Liver (tissue), 9 donors: Measurements from ENCODE around the gene SNX1. TPM values are rescaled to one million over a fixed set of nuclear protein-coding genes. Genes with fewer than 3 reads are reported as not detected.

ENCODE experiments used
- DNase-seq: peaks from one replicate; pipeline ENCODE4 v3.0.0-alpha.2; 2017; ENCODE audit warnings: low spot score
- H3K27ac ChIP-seq, 2 donors: one replicate each; pipeline ENCODE4 v1.7.0; 2013; ENCODE audit warnings: inconsistent platforms in 2 of 2, low read length in 2 of 2, control low read depth in 1 of 2, low read depth in 1 of 2, mild to moderate bottlenecking in 1 of 2
- H3K27me3 ChIP-seq, 4 donors: one replicate each; pipeline versions ENCODE4 v1.6.1 to v1.7.0; 2013; ENCODE audit warnings: low read length in 3 of 4, inconsistent platforms in 1 of 4, mild to moderate bottlenecking in 1 of 4, moderate library complexity in 1 of 4; ENCODE audit not compliant: control insufficient read depth in 4 of 4, insufficient read depth in 4 of 4
- H3K36me3 ChIP-seq, 4 donors: one replicate each; pipeline versions ENCODE4 v1.6.1 to v1.7.0; 2013; ENCODE audit warnings: low read length in 3 of 4, mild to moderate bottlenecking in 3 of 4, low read depth in 1 of 4, moderate library complexity in 1 of 4; ENCODE audit not compliant: control insufficient read depth in 4 of 4, insufficient read depth in 3 of 4
- H3K4me1 ChIP-seq, 4 donors: one replicate each; pipeline versions ENCODE4 v1.6.1 to v1.7.0; 2013; ENCODE audit warnings: low read length in 3 of 4, mild to moderate bottlenecking in 3 of 4, moderate library complexity in 1 of 4; ENCODE audit not compliant: control insufficient read depth in 4 of 4, insufficient read depth in 4 of 4
- H3K4me3 ChIP-seq, 3 donors: one replicate each; pipeline versions ENCODE4 v1.6.1 to v1.7.0; 2013; ENCODE audit warnings: low read length in 3 of 3, control low read depth in 1 of 3, low read depth in 1 of 3, mild to moderate bottlenecking in 1 of 3
- H3K9ac ChIP-seq, 2 donors: one replicate each; pipeline ENCODE4 v1.7.0; 2013; ENCODE audit warnings: low read length in 2 of 2, mild to moderate bottlenecking in 2 of 2, moderate library complexity in 2 of 2, control low read depth in 1 of 2, low read depth in 1 of 2
- H3K9me3 ChIP-seq, 4 donors: one replicate each; pipeline versions ENCODE4 v1.6.1 to v1.7.0; 2013; ENCODE audit warnings: low read length in 3 of 4; ENCODE audit not compliant: control insufficient read depth in 4 of 4
- CTCF ChIP-seq: fragments of 150-350 bp; IDR thresholded peaks from 2 replicates; pipeline ENCODE4 v1.5.1; 2017; ENCODE audit warnings: improper control_type of control experiment, low read depth, low read length; ENCODE audit not compliant: missing input control
- EGR1 ChIP-seq, 2 donors: IDR thresholded peaks; 2 replicates each; pipeline ENCODE4 v1.6.1; 2016 to 2018; ENCODE audit warnings: antibody characterized with exemption in 2 of 2, low read depth in 2 of 2
- FOXA1 ChIP-seq: IDR thresholded peaks from 2 replicates; pipeline ENCODE4 v1.6.1; 2016; ENCODE audit warnings: antibody characterized with exemption
- FOXA2 ChIP-seq: IDR thresholded peaks from 2 replicates; pipeline ENCODE4 v1.6.1; 2016; ENCODE audit warnings: antibody characterized with exemption
- GABPA ChIP-seq, 2 donors: IDR thresholded peaks in 1 of 2; conservative IDR thresholded peaks in 1 of 2; 2 replicates each; pipeline ENCODE4 v1.6.1; 2016; ENCODE audit warnings: antibody characterized with exemption in 2 of 2, mild to moderate bottlenecking in 1 of 2, moderate library complexity in 1 of 2
- HNF4A ChIP-seq, 2 donors: conservative IDR thresholded peaks; 2 replicates each; pipeline ENCODE4 v1.6.1; 2016; ENCODE audit warnings: antibody characterized with exemption in 2 of 2, mild to moderate bottlenecking in 2 of 2
- HNF4G ChIP-seq: IDR thresholded peaks from 2 replicates; pipeline ENCODE4 v1.6.1; 2016; ENCODE audit warnings: antibody characterized with exemption
- MAX ChIP-seq: IDR thresholded peaks from 2 replicates; pipeline ENCODE4 v1.6.1; 2016; ENCODE audit warnings: antibody characterized with exemption
- RAD21 ChIP-seq, 2 donors: IDR thresholded peaks; 2 replicates each; pipeline ENCODE4 v1.6.1; 2016; ENCODE audit warnings: antibody characterized with exemption in 2 of 2, mild to moderate bottlenecking in 2 of 2
- REST ChIP-seq: IDR thresholded peaks from 2 replicates; pipeline ENCODE4 v1.6.1; 2016; ENCODE audit warnings: antibody characterized with exemption, mild to moderate bottlenecking
- RXRA ChIP-seq, 2 donors: IDR thresholded peaks; 2 replicates each; pipeline ENCODE4 v1.6.1; 2017 to 2018; ENCODE audit warnings: antibody characterized with exemption in 2 of 2, mild to moderate bottlenecking in 1 of 2
- SP1 ChIP-seq: IDR thresholded peaks from 2 replicates; pipeline ENCODE4 v1.6.1; 2018; ENCODE audit warnings: antibody characterized with exemption, mild to moderate bottlenecking
- TAF1 ChIP-seq: conservative IDR thresholded peaks from 2 replicates; pipeline ENCODE4 v1.6.1; 2016; ENCODE audit warnings: antibody characterized with exemption, mild to moderate bottlenecking
- YY1 ChIP-seq: IDR thresholded peaks from 2 replicates; pipeline ENCODE4 v1.6.1; 2016; ENCODE audit warnings: antibody characterized with exemption, mild to moderate bottlenecking
- ZBTB33 ChIP-seq: IDR thresholded peaks from 2 replicates; pipeline ENCODE4 v1.6.1; 2016; ENCODE audit warnings: antibody characterized with exemption
- WGBS: extraction: QIAGEN DNeasy Blood & Tissue Kit; methylation state at CpG from one replicate; pipeline ENCODE4 v1.1.7; 2013; 5-methylcytosine and 5-hydroxymethylcytosine counted together
- polyA plus RNA-seq, 2 donors: library from polyadenylated mRNA; stranded (reverse) in 1 of 2; unstranded in 1 of 2; fragments of 200-250 nt in 1 of 2; fragments of >200 nt in 1 of 2; fragmentation: Nextera tagmentation in 1 of 2; extraction: Ambion mirVana in 1 of 2; gene quantifications; one replicate each; pipeline versions ENCODE4 v1.2.1 to v1.2.3, GENCODE V29; 2013 to 2015
- total RNA-seq, 2 donors: library from RNA; depleted of rRNA; stranded (reverse); fragments of >200 nt; gene quantifications; one replicate each; pipeline ENCODE4 v1.2.3, GENCODE V29; 2014
- donor health status: healthy.
- donor health status: healthy.
- donor health status: healthy.
- donor health status: healthy.
- donor health status: healthy.

Gene SNX1
- total and polyA plus RNA-seq, 4 donors: 40.0 to 67.4 (median 45.0) TPM

- Histone ChIP-seq H3K4me3 (no peak overlapping the region), H3K27ac (peak overlapping the region; percentile 78 to 88), H3K27me3 (no peaks in the 10 kb centered on the region), H3K36me3 (peaks cover 8 to 10% (median 9%) of the 10 kb centered on the region in 4 donors), H3K9me3 (no peaks in the 10 kb centered on the region), H3K9ac (no peak overlapping the region), H3K4me1 (peaks cover 3 to 33% (median 21%) of the 10 kb centered on the region in 4 donors)
- 83% methylated on average over 4 of the region's 4 CpGs for WGBS
- no peak for DNase-seq
- no peak for TF ChIP-seq REST
- TF ChIP-seq HNF4G: no peak
- no peak for TF ChIP-seq GABPA (IDR thresholded peaks at IDR 0.05 in 1 of 2, conservative IDR thresholded peaks at IDR 0.05 in 1 of 2)
- TF ChIP-seq TAF1: no peak
- TF ChIP-seq HNF4A (conservative IDR thresholded peaks at IDR 0.05): no peak
- TF ChIP-seq MAX: no peak
- no peak for TF ChIP-seq FOXA2
Observed at GRCh38 chr15:64164436-64164835, 68.7 kb downstream of the SNX1 start.

GRCh38 chr15:64166102-64166890 lies 70.5 kb downstream of the SNX1 start:
- WGBS: 96% methylated on average over 5 of the region's 5 CpGs
- peaks cover 0 to 3% (median 0%) of the 10 kb centered on the region in 4 donors for H3K36me3 ChIP-seq
- TF ChIP-seq HNF4G (no peak), MAX (no peak), SP1 (no peak), EGR1 (IDR thresholded peaks at IDR 0.05; ENCODE audit: low read depth in 2 of 2) (no peak)
- H3K27ac ChIP-seq: no peak overlapping the region
- H3K4me3 ChIP-seq: no peak overlapping the region
- H3K9ac ChIP-seq: no peak overlapping the region
- H3K4me1 ChIP-seq: peaks cover 0 to 25% (median 14%) of the 10 kb centered on the region in 4 donors
- no peaks in the 10 kb centered on the region for H3K27me3 ChIP-seq
- DNase-seq: no peak
- no peaks in the 10 kb centered on the region for H3K9me3 ChIP-seq

GRCh38 chr15:64180235-64180824 lies 84.5 kb downstream of the SNX1 start:
- no peak for TF ChIP-seq HNF4A (conservative IDR thresholded peaks at IDR 0.05)
- TF ChIP-seq FOXA1: no peak
- no peak for TF ChIP-seq MAX
- TF ChIP-seq CTCF: no peak
- TF ChIP-seq RXRA (IDR thresholded peaks at IDR 0.05): no peak
- no peak for TF ChIP-seq ZBTB33
- TF ChIP-seq EGR1 (IDR thresholded peaks at IDR 0.05; ENCODE audit: low read depth in 2 of 2): no peak
- no peak for TF ChIP-seq FOXA2
- no peak for TF ChIP-seq GABPA (IDR thresholded peaks at IDR 0.05 in 1 of 2, conservative IDR thresholded peaks at IDR 0.05 in 1 of 2)
- TF ChIP-seq YY1: no peak
- TF ChIP-seq RAD21 (IDR thresholded peaks at IDR 0.05): no peak
- no peak for DNase-seq
- no peaks in the 10 kb centered on the region for H3K9me3 ChIP-seq

More at GRCh38 chr15:64180235-64180824, 84.5 kb downstream of the SNX1 start:
- Histone ChIP-seq H3K9ac (no peak overlapping the region), H3K36me3 (peaks cover 0 to 14% (median 4%) of the 10 kb centered on the region in 4 donors), H3K27ac (no peak overlapping the region), H3K4me3 (no peak overlapping the region), H3K27me3 (no peaks in the 10 kb centered on the region), H3K4me1 (no peaks in the 10 kb centered on the region)
- 81% methylated on average over 8 of the region's 8 CpGs for WGBS
